Inferior parietal cortex (tissue), 1 donor: ENCODE measurements around the gene MAGIX.

Source experiments
- DNase-seq: peaks from one replicate; pipeline ENCODE4 v3.0.0-alpha.2; 2016; ENCODE audit errors: extremely low spot score

Gene MAGIX

DNA sequence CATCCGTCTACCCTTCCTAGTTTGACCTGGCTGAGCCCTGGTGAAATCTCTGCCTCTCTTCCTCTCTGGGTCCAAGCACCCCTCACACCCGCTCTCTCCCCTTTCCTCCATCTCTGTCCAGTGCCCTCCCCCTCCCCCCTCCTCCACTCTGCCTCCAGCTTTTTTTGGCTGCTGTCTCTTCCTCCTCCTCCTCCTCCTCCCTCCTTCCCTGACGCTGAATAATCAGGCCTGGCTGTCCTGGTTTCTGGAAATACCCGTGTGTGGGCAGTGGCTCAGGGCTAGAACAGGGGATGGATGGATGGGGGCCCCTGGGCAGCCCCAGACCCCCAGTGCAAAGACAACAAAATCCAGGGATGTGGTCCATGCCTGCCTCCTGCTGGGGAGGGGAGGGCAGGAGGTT, 42.2 kb downstream of the MAGIX start:
- no peak for DNase-seq

DNA sequence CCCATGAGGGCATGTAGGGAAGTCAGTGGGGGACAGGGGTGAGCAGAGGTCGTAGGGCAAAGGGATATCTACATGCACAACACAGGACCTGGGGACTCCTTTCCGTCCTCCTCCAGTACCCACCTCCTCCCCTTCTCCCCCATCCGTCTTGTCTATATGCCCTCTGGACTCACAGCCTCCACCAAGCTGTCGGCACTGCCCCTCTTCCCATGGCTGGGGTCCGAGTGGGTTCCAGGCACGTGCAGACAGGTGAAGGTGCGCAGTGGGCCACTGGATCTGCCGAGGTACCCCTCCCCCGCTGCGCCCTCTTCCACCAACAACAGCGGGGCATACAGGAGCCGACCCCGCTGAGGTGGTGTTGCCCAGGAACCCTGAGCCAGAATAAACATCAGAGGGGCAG, 42.9 kb downstream of the MAGIX start:
- no peak for DNase-seq

DNA sequence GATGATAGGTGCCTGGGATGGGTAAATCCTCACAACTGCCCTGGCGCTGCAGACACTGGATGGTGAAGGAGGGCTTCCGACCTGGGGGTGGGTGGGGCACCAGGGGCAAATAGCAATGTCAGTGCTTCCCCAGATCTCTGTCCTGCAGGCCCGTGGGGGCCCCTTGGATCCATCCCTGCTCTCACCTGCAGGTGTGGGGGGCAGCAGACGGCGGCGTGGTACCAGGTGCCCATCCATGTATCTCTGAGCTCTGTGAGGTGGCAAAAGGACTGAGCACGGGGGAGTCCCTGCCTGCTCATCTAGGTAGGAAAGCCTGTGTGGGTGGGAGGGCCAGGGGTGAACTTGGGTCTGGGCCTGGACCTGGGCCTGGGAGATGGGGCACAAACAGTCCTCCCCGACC, 44.0 kb downstream of the MAGIX start:
- no peak for DNase-seq

DNA sequence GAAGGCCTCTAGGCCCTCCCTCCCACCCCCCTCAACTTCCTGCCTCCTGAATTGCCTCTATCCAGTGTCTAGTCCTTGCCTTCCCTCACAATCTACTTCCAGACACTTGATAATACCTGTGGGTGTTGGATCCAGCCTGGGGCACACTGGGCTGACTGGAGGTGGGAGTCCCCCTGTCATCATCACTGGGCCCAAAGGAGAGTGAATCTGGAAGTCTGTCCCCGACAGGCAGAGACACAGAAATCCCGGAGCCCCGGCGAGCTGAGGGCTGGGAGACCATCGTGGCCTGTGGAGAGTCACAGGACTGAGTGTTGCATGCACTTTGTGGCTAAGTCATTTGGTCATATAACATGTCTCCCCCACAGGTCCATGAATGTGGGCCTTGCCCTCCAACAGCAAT, 45.8 kb downstream of the MAGIX start:
- no peak for DNase-seq

DNA sequence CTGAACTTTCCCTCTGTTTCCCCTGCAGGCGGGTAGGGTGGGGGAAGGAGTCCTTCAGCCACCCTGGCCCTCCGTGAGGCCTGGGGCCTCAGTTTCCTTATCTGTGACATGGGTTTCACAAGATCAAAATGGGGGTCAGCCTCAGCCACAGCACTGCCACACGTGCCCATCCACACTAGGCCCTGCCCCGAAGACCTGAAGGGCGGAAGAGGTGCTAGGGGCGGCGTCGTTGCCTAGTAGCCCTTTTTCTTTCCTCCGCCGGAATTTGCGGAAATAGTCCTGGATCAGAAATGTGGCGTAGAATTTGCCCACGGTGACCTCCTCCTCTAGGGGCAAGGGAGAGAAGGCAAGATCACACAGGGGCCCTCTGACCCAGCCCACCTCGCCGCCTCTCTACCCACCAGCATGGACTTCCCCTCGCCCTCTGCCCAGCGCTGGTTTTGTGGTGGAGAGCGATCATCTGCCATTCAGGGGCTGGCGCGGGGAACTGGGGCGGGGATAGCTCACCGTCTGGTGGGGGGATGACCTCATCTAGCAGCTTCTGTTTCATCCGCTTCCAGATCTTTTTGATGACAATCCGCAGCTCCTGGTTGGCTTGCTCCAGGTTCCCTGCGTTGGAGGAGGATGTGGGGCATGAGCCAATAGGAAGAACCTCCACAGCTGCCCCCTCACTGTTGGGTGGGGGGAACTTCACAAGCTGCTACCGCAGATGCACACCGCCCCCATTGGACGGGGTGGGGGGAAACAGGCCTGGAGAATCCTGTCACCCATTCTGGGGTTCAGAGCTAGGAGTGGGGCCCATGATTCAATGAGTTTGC, 47.1 kb downstream of the MAGIX start:
- DNase-seq = no peak

DNA sequence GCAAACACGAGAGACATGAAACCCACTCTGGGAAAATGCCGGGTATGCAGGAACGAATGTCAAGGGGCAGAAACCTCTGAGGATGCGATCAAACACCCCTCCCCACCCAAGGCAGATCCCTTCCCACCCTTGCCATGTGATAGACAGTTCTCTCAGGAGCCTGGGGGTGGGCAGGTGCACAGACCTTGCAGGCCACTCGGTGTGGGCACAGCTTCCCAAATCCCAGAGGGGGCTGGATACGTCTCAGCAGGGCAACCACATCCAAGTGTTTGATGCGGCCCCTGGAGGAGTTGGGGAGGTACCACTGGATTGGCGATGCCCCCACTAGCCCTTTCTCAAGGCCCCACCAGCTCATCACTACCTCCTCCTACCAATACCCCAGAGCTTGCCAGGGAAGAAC, 47.8 kb downstream of the MAGIX start:
- DNase-seq = no peak

DNA sequence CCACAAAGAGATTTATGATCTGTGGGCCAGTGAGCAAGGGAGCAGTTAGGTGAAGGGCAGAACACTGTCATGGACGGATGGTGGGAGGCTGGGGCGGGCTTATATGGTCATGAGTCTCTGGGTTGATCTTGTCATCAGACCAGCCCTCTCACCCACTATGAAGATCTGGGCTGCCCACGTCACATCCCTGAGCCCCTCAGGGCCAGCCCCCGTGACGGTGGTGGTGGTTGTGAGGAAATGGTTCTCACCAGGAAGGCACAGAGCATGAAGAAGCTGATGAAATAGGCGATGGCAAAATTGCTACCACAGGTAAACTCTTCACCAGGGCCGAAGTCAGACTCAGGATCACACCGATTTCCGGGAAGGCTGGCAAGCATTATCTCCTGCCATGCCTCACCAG, 48.5 kb downstream of the MAGIX start:
- DNase-seq = no peak

DNA sequence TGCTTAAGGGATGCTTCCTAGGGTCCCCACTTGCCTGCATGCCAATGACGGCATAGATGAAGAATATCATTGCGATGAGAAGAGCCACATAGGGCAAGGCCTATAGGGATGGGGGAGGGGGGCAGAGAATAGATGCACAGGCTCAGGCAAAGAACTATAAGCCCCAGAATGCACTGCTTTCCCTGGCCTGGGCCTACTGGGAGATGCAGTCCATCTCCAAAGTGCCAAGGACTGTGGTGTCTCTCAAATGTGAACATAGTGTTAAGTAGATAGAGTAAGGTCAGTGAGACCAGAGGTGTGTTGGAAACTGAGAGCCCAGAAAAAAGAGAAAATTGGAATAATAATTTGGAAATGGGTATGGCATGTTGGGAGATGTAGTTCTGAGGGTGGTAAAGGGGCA, 49.7 kb downstream of the MAGIX start:
- DNase-seq = no peak

DNA sequence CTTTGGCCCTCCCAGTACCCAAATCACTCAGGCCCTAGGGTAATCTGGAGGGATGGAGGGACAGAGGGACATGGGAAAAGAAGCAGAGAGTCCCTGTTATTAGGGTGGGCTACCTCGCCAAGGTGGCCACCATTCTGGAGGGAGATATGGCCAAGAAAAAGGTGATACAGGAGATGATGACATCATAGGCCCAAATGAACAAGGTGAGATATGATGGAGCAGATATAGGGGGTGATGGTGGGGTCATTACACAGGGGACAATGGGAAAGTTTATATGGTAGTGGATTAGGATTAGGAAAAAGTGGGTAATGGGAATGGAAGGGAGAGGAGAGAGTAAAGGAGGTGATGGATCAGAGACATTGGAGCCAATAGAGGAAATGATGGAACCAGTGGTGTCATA, 50.3 kb downstream of the MAGIX start:
- no peak for DNase-seq

DNA sequence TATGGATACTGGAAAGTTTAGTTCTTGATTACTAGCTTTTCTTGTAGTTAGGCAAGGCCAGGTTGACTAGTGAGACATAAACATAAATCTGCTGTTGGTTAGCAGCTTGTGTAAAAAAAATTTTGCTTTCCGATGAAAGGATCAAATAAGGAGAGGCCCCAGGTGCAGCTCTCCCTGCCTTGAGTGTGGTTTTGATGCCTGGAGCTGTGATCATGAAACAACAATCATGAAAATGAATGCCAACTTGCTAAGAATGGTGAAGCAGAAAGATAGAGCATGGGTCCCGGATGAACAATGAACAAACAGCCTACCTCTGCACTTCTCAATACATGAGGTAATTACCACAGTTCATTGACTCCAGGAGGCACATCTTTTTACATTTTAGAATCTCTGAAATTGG, 51.9 kb downstream of the MAGIX start:
- no peak for DNase-seq

DNA sequence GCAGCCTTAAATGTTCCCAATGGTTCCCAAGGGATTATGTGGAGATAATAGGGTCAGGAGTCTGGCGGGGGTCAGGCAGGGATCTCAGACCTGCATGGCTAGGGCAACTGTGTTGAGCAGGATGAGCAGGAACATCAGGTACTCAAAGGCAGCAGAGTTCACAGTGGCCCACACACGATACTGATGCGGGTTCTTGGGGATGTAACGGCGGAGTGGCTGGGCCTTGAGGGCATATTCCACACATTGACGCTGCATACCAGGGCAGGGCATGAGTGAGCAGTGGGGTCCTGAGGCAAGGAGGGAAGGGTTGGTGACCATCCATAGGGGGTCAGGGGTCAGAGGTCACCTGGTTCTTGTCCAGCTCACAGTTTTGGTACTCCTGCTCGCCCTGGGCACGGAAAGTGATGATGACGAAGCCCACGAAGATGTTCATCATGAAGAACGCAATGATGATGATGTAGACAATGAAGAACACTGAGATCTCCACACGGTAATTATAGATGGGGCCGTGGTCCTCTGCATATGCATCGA, 52.5 kb downstream of the MAGIX start:
- no peak for DNase-seq
